Neural cell (in vitro differentiated cells): Measurements from ENCODE around the gene BRD3OS. TPM values are rescaled to one million over a fixed set of nuclear protein-coding genes. Genes with fewer than 3 reads are reported as not detected.
"Not testable (repeated sequence)": the region's sequence is repeated elsewhere in the genome, so short reads cannot be mapped to it uniquely, and the experiment has no call there.

Experiments used
- H2AFZ ChIP-seq: fragments of 200-600, 300-800 bp; sonication (generic), shearing (Covaris generic); 2 replicates; pipeline ENCODE4 v1.6.0; 2014; ENCODE audit warnings: low read depth, mild to moderate bottlenecking, antibody characterized with exemption, low read length, moderate library complexity
- H3F3A ChIP-seq: fragments of 200-600 bp; shearing (Covaris generic); 2 replicates; pipeline ENCODE4 v1.6.1; 2016; ENCODE audit warnings: mild to moderate bottlenecking, moderate library complexity, mixed read lengths, antibody characterized with exemption, low read length; ENCODE audit not compliant: insufficient read depth, poor library complexity, severe bottlenecking
- H3K27ac ChIP-seq: fragments of 200-600, 300-800 bp; sonication (generic), shearing (Covaris generic); 2 replicates; pipeline ENCODE4 v1.5.1; 2014; ENCODE audit warnings: mild to moderate bottlenecking, low read length, moderate library complexity
- H3K27me3 ChIP-seq: fragments of 300-800, 200-600 bp; sonication (generic), shearing (Covaris generic); 2 replicates; pipeline ENCODE4 v1.6.0; 2014; ENCODE audit warnings: mild to moderate bottlenecking, low read depth, low read length, moderate library complexity; ENCODE audit not compliant: insufficient read depth
- H3K36me3 ChIP-seq: fragments of 300-800, 200-600 bp; sonication (generic), shearing (Covaris generic); 2 replicates; pipeline ENCODE4 v1.5.1; 2014; ENCODE audit warnings: mild to moderate bottlenecking, antibody characterized with exemption, low read length, moderate library complexity; ENCODE audit not compliant: insufficient read depth
- H3K4me2 ChIP-seq: fragments of 300-800, 200-600 bp; sonication (generic), shearing (Covaris generic); 2 replicates; pipeline ENCODE4 v1.6.0; 2014; ENCODE audit warnings: mild to moderate bottlenecking, low read length
- H3K4me3 ChIP-seq: fragments of 300-800, 200-600 bp; sonication (generic), shearing (Covaris generic); 2 replicates; pipeline ENCODE4 v1.5.1; 2014; ENCODE audit warnings: mild to moderate bottlenecking, low read length, moderate library complexity
- H3K79me2 ChIP-seq: fragments of 200-600 bp; shearing (Covaris generic); replicated peaks from 2 replicates; pipeline ENCODE4 v1.6.0; 2014; ENCODE audit warnings: mild to moderate bottlenecking, low read length, moderate library complexity; ENCODE audit not compliant: insufficient read depth
- H3K9ac ChIP-seq: fragments of 300-800, 200-600 bp; sonication (generic), shearing (Covaris generic); 2 replicates; pipeline ENCODE4 v1.6.1; 2016; ENCODE audit warnings: mild to moderate bottlenecking, low read length, mixed read lengths
- H3K9me2 ChIP-seq: fragments of 200-600 bp; shearing (Covaris generic); 2 replicates; pipeline ENCODE4 v1.6.1; 2016; ENCODE audit warnings: mild to moderate bottlenecking, low read length, mixed read lengths; ENCODE audit not compliant: insufficient read depth
- H3K9me3 ChIP-seq: fragments of 200-600, 300-800 bp; sonication (generic), shearing (Covaris generic); 2 replicates; pipeline ENCODE4 v1.6.1; 2016; ENCODE audit warnings: mild to moderate bottlenecking, mixed run types, low read length, moderate library complexity, mixed read lengths
- H4K20me1 ChIP-seq: fragments of 200-600 bp; shearing (Covaris generic); 2 replicates; pipeline ENCODE4 v1.6.1; 2016; ENCODE audit warnings: mild to moderate bottlenecking, mixed run types; ENCODE audit not compliant: insufficient read depth
- CTCF ChIP-seq: fragments of 450-650 bp; IDR thresholded peaks from 2 replicates; pipeline ENCODE4 v1.5.1; 2014; ENCODE audit warnings: antibody characterized with exemption, mild to moderate bottlenecking, moderate library complexity; ENCODE audit not compliant: poor library complexity, severe bottlenecking
- EP300 ChIP-seq: fragments of 450-650 bp; conservative IDR thresholded peaks from 2 replicates; pipeline ENCODE4 v1.6.1; 2014; ENCODE audit warnings: antibody characterized with exemption, mild to moderate bottlenecking, moderate library complexity; ENCODE audit not compliant: poor library complexity, severe bottlenecking
- EZH2 ChIP-seq: fragments of 200-600, 300-800 bp; shearing (Covaris generic), sonication (generic); IDR thresholded peaks from 2 replicates; pipeline ENCODE4 v1.6.1; 2014; ENCODE audit warnings: antibody characterized with exemption, low read length, borderline replicate concordance, mild to moderate bottlenecking; ENCODE audit not compliant: insufficient read depth, poor library complexity, severe bottlenecking
- MXI1 ChIP-seq: fragments of 450-650 bp; conservative IDR thresholded peaks from 2 replicates; pipeline ENCODE4 v1.6.1; 2014; ENCODE audit warnings: antibody characterized with exemption, mild to moderate bottlenecking; ENCODE audit not compliant: poor library complexity, severe bottlenecking
- POLR2AphosphoS5 ChIP-seq: IDR thresholded peaks from 2 replicates; pipeline ENCODE4 v1.6.1; 2012
- RAD21 ChIP-seq: fragments of 450-650 bp; conservative IDR thresholded peaks from 2 replicates; pipeline ENCODE4 v1.6.1; 2014; ENCODE audit warnings: antibody characterized with exemption, mild to moderate bottlenecking, moderate library complexity
- SMC3 ChIP-seq: fragments of 450-650 bp; conservative IDR thresholded peaks from 2 replicates; pipeline ENCODE4 v1.6.1; 2014; ENCODE audit warnings: antibody characterized with exemption, mild to moderate bottlenecking, moderate library complexity; ENCODE audit not compliant: poor library complexity
- TAF1 ChIP-seq: IDR thresholded peaks from 2 replicates; pipeline ENCODE4 v1.6.1; 2012; ENCODE audit warnings: low read depth
- polyA plus RNA-seq: library from polyadenylated mRNA; depleted of rRNA; stranded (reverse); fragments of >200 nt; gene quantifications from 2 replicates; pipeline ENCODE4 v1.2.3, GENCODE V29; 2014
- TF ChIP-seq, protein P1 (sequence below): IDR thresholded peaks from 2 replicates; pipeline ENCODE4 v1.6.1; 2012; ENCODE audit warnings: borderline replicate concordance

The BRD3OS gene
- polyA plus RNA-seq, 1 donor from 2014 or later = 49.5 TPM

DNA sequence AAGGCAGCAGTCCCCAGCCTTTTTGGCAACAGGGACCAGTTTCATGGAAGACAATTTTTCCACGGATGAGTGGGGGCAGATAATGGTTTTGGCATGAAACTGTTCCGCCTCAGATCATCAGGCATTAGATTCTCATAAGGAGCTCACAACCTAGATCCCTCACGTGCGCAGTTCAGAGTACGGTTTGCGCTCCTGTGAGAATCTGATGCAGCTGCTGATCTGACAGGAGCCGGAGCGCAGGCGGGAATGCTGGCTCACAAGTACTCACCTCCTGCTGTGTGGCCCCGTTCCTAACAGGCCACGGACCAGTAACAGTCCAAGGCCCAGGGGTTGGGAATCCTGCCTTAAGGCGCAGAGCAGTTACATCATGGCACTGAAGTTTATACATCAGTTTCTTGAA lies 45.9 kb downstream of the BRD3OS start:
- Histone ChIP-seq H3F3A (no peaks in the 10 kb centered on the region), H3K36me3 (no peaks in the 10 kb centered on the region), H3K27ac (no peak overlapping the region), H3K4me2 (no peak overlapping the region), H2AFZ (no peak overlapping the region), H3K4me3 (no peak overlapping the region), H3K27me3 (no peaks in the 10 kb centered on the region), H3K79me2 (peaks cover 10% of the 10 kb centered on the region), H3K9me2 (no peaks in the 10 kb centered on the region), H3K9me3 (no peaks in the 10 kb centered on the region), H4K20me1 (peaks cover 3% of the 10 kb centered on the region), H3K9ac (no peak overlapping the region)
- TF ChIP-seq SMC3 (no peak), CTCF (no peak), TAF1 (no peak), RAD21 (no peak), POLR2AphosphoS5 (no peak), MXI1 (no peak), EP300 (no peak), EZH2 (no peak)
- TF ChIP-seq, protein P1, sequence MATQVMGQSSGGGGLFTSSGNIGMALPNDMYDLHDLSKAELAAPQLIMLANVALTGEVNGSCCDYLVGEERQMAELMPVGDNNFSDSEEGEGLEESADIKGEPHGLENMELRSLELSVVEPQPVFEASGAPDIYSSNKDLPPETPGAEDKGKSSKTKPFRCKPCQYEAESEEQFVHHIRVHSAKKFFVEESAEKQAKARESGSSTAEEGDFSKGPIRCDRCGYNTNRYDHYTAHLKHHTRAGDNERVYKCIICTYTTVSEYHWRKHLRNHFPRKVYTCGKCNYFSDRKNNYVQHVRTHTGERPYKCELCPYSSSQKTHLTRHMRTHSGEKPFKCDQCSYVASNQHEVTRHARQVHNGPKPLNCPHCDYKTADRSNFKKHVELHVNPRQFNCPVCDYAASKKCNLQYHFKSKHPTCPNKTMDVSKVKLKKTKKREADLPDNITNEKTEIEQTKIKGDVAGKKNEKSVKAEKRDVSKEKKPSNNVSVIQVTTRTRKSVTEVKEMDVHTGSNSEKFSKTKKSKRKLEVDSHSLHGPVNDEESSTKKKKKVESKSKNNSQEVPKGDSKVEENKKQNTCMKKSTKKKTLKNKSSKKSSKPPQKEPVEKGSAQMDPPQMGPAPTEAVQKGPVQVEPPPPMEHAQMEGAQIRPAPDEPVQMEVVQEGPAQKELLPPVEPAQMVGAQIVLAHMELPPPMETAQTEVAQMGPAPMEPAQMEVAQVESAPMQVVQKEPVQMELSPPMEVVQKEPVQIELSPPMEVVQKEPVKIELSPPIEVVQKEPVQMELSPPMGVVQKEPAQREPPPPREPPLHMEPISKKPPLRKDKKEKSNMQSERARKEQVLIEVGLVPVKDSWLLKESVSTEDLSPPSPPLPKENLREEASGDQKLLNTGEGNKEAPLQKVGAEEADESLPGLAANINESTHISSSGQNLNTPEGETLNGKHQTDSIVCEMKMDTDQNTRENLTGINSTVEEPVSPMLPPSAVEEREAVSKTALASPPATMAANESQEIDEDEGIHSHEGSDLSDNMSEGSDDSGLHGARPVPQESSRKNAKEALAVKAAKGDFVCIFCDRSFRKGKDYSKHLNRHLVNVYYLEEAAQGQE = no peak

GRCh38 chr9:134072683-134073082 lies 47.4 kb downstream of the BRD3OS start:
- H3K27ac ChIP-seq, H3K9ac ChIP-seq, H3K4me3 ChIP-seq, H3K79me2 ChIP-seq, H3K4me2 ChIP-seq, H3K27me3 ChIP-seq, H3K9me3 ChIP-seq, H2AFZ ChIP-seq, H4K20me1 ChIP-seq, H3F3A ChIP-seq, H3K36me3 ChIP-seq, H3K9me2 ChIP-seq: not testable (repeated sequence)

DNA sequence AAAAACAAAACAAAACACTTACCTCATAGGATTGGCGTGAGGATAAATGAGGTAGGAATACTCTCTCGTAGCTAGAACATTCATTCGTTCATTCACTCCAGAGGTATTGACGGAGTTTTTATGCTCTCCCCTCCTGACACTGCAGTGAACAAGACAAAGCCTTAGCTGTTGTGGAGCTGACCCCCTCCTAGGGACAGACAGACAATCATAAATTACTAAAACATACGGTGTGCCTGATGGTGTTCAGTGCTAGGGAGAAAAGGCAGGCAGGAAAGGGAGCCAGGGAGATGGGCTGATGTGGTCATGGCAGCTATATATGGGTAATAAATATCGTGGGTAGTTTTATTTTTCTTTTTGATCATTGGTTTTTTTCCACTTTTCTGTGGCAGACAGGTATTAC lies 48.2 kb downstream of the BRD3OS start:
- H3K36me3 ChIP-seq = no peaks in the 10 kb centered on the region
- H4K20me1 ChIP-seq = no peaks in the 10 kb centered on the region
- no peak overlapping the region for H3K9ac ChIP-seq
- no peak overlapping the region for H3K27ac ChIP-seq
- no peak overlapping the region for H3K4me3 ChIP-seq
- no peak overlapping the region for H2AFZ ChIP-seq
- H3K4me2 ChIP-seq = no peak overlapping the region
- H3K9me3 ChIP-seq = no peaks in the 10 kb centered on the region
- H3K9me2 ChIP-seq = no peaks in the 10 kb centered on the region
- H3K79me2 ChIP-seq = no peaks in the 10 kb centered on the region
- H3F3A ChIP-seq = no peaks in the 10 kb centered on the region
- no peaks in the 10 kb centered on the region for H3K27me3 ChIP-seq
- TF ChIP-seq CTCF (no peak), EP300 (no peak), MXI1 (no peak), RAD21 (no peak), POLR2AphosphoS5 (no peak), SMC3 (no peak), TAF1 (no peak), EZH2 (no peak)
- TF ChIP-seq, protein P1 = no peak
